HepG2 (cell line): ENCODE data around the gene KMT2D. TPM values are rescaled to one million over a fixed set of nuclear protein-coding genes. Genes with fewer than 3 reads are reported as not detected.

Source experiments
- ATAC-seq: fragments of 200-7000 bp; cut with Tn5 transposase; 3 replicates; pipeline ENCODE4 v1.9.1; 2020; ENCODE audit warnings: mild to moderate bottlenecking, moderate library complexity
- BruUV-seq: library from RNA; stranded (reverse); fragments of 400-500 nt; replicated peaks from 2 replicates; lab custom pipeline; 2021; lab: Mats Ljungman, UMichigan
- CTCF ChIA-PET: fragments of 300-600 bp; formaldehyde crosslinking; extraction: SDS; loops from one replicate; lab custom pipeline; 2021; ENCODE audit warnings: low total read pairs, inconsistent platforms, low intra/inter-chr PET ratio; lab: Yijun Ruan, JAX
- POLR2A ChIA-PET: fragments of 350-600 bp; sonication (Branson Sonifier 250); formaldehyde crosslinking; loops from one replicate; lab custom pipeline; 2020; ENCODE audit warnings: antibody characterized with exemption, inconsistent platforms; lab: Yijun Ruan, JAX
- DNase-seq: peaks from one replicate; pipeline ENCODE4 v3.0.0-alpha.2; 2015; ENCODE audit warnings: low spot score
- FAIRE-seq: peaks from 3 replicates; lab custom pipeline; 2011; peaks lifted over from hg19 to GRCh38; lab: Jason Lieb, UNC
- H2AFZ ChIP-seq: one replicate; pipeline ENCODE4 v1.6.1; 2011; ENCODE audit warnings: low read length, inconsistent platforms
- H3K27ac ChIP-seq: fragments of 300-600 bp; 3 replicates; pipeline ENCODE4 v1.8.0; 2011; ENCODE audit warnings: mixed run types, mild to moderate bottlenecking, mixed read lengths, low read length, inconsistent platforms; ENCODE audit not compliant: insufficient read depth; ENCODE audit errors: extremely low read length
- H3K27me3 ChIP-seq, 2 experiments: fragments of 200-600 bp in 1 of 2; 2 replicates in 1 of 2; 3 replicates in 1 of 2; pipeline versions ENCODE4 v1.6.0 to v1.8.0; 2011; ENCODE audit warnings: low read length in 2 of 2, mild to moderate bottlenecking in 2 of 2, moderate library complexity in 2 of 2, inconsistent platforms in 1 of 2; ENCODE audit not compliant: insufficient read depth in 2 of 2, control insufficient read depth in 1 of 2
- H3K36me3 ChIP-seq, 2 experiments: fragments of 200-600 bp in 1 of 2; replicated peaks in 1 of 2; 2 replicates in 1 of 2; 3 replicates in 1 of 2; pipeline versions ENCODE4 v1.5.1 to v1.8.0; 2011; ENCODE audit warnings: low read length in 2 of 2, inconsistent platforms in 1 of 2; ENCODE audit not compliant: insufficient read depth in 2 of 2, control insufficient read depth in 1 of 2
- H3K4me1 ChIP-seq: 2 replicates; pipeline ENCODE4 v1.5.1; 2012; ENCODE audit warnings: low read length, inconsistent platforms; ENCODE audit not compliant: insufficient read depth
- H3K4me2 ChIP-seq: 2 replicates; pipeline ENCODE4 v1.6.0; 2011; ENCODE audit warnings: low read depth, low read length, inconsistent platforms
- H3K4me3 ChIP-seq, 3 experiments: fragments of 200-600 bp in 1 of 3; sonication (generic), shearing (Covaris generic) in 1 of 3; replicated peaks in 1 of 3; 2 replicates each; pipeline ENCODE4 v1.5.1; 2011 to 2016; ENCODE audit warnings: low read length in 3 of 3, inconsistent platforms in 2 of 3, low read depth in 2 of 3, mild to moderate bottlenecking in 2 of 3, control low read depth in 1 of 3, mixed read lengths in 1 of 3; ENCODE audit not compliant: insufficient read depth in 1 of 3
- H3K79me2 ChIP-seq: one replicate; pipeline ENCODE4 v1.6.1; 2011; ENCODE audit warnings: low read length, inconsistent platforms; ENCODE audit not compliant: insufficient read depth
- H3K9ac ChIP-seq: 2 replicates; pipeline ENCODE4 v1.6.0; 2011; ENCODE audit warnings: mild to moderate bottlenecking, low read depth, low read length, inconsistent platforms; ENCODE audit not compliant: insufficient read depth
- H3K9me3 ChIP-seq: 2 replicates; pipeline ENCODE4 v1.5.1; 2012; ENCODE audit warnings: mild to moderate bottlenecking, low read length
- H4K20me1 ChIP-seq: 2 replicates; pipeline ENCODE4 v1.6.0; 2011; ENCODE audit warnings: inconsistent platforms, mild to moderate bottlenecking, low read length, moderate library complexity; ENCODE audit not compliant: insufficient read depth
- GABPB1 ChIP-seq: IDR thresholded peaks from 2 replicates; pipeline ENCODE4 v1.6.1; 2016; ENCODE audit warnings: mild to moderate bottlenecking, missing genetic modification reagents, moderate library complexity, missing compliant biosample characterization
- GATAD2A ChIP-seq: IDR thresholded peaks from 2 replicates; pipeline ENCODE4 v1.6.1; 2016
- NR2F6 ChIP-seq, 2 experiments: IDR thresholded peaks; 2 replicates each; pipeline ENCODE4 v1.6.1; 2016; ENCODE audit warnings: antibody characterized with exemption in 1 of 2, mild to moderate bottlenecking in 1 of 2
- SAP130 ChIP-seq: IDR thresholded peaks from 2 replicates; pipeline ENCODE4 v1.6.1; 2016; ENCODE audit warnings: low read depth
- ZFP37 ChIP-seq: sonication (generic); formaldehyde crosslinking; IDR thresholded peaks from 2 replicates; pipeline ENCODE4 v1.4.0; 2020; ENCODE audit warnings: missing genetic modification reagents, borderline replicate concordance
- ZFP82 ChIP-seq: sonication (generic); formaldehyde crosslinking; IDR thresholded peaks from 2 replicates; pipeline ENCODE4 v1.5.1; 2020; ENCODE audit warnings: mild to moderate bottlenecking, missing genetic modification reagents, borderline replicate concordance
- ZKSCAN1 ChIP-seq: fragments of 150-350 bp; IDR thresholded peaks from 2 replicates; pipeline ENCODE4 v1.6.1; 2014; ENCODE audit warnings: low read length
- ZNF224 ChIP-seq: sonication (generic); formaldehyde crosslinking; IDR thresholded peaks from 2 replicates; pipeline ENCODE4 v1.5.0; 2020; ENCODE audit warnings: mild to moderate bottlenecking, missing genetic modification reagents
- WGBS: methylation state at CpG from one replicate; pipeline ENCODE4 v1.1.6; 2017; ENCODE audit warnings: low lambda C conversion rate; 5-methylcytosine and 5-hydroxymethylcytosine counted together
- in situ Hi-C: cut with HindIII; loops from 2 replicates; pipeline ENCODE4 v1.10.0; 2017; ENCODE audit warnings: low pct_unique_long_range_greater_than_20kb; ENCODE audit not compliant: extremely low pct_ligation_motif_present
- intact Hi-C: fragments of 100-400 bp; cut with micrococcal nuclease; formaldehyde crosslinking; loops from one replicate; pipeline ENCODE4 v1.10.0; 2022; ENCODE audit not compliant: unreplicated experiment
- polyA plus RNA-seq, 8 experiments: library from polyadenylated mRNA; depleted of rRNA in 3 of 8; stranded (reverse) in 7 of 8; unstranded in 1 of 8; fragments of >200 nt; fragmentation: Illumina TruSeq in 4 of 8; extraction: Trizol in 4 of 8; gene quantifications; 2 replicates each; pipeline versions ENCODE4 v1.2.1 to v1.2.3, GENCODE V29; 2011 to 2016; ENCODE audit warnings: low read depth in 4 of 8, missing spikeins in 1 of 8, mixed read lengths in 1 of 8; ENCODE audit not compliant: insufficient read depth in 1 of 8
- total RNA-seq, 5 experiments: library from RNA; depleted of rRNA; stranded (reverse); fragments of >200 nt; fragmentation: Illumina TruSeq; extraction: Trizol; gene quantifications; 2 replicates each; pipeline ENCODE4 v1.2.3, GENCODE V29; 2016; ENCODE audit warnings: low read depth in 1 of 5
- TF ChIP-seq, protein P1 (sequence below): IDR thresholded peaks from 2 replicates; pipeline ENCODE4 v1.6.1; 2012; ENCODE audit warnings: inconsistent platforms
- TF ChIP-seq, protein P2 (sequence below): sonication (generic); formaldehyde crosslinking; IDR thresholded peaks from 2 replicates; pipeline ENCODE4 v1.4.0; 2020; ENCODE audit warnings: missing genetic modification reagents, borderline replicate concordance
- TF ChIP-seq, protein P3 (sequence below): sonication (generic); formaldehyde crosslinking; IDR thresholded peaks from 2 replicates; pipeline ENCODE4 v1.4.0; 2020; ENCODE audit warnings: mild to moderate bottlenecking, missing genetic modification reagents
- TF ChIP-seq, protein P4 (sequence below): sonication (generic); formaldehyde crosslinking; IDR thresholded peaks from 2 replicates; pipeline ENCODE4 v1.4.0; 2020; ENCODE audit warnings: missing genetic modification reagents
- TF ChIP-seq, protein P5 (sequence below): sonication (generic); formaldehyde crosslinking; IDR thresholded peaks from 2 replicates; pipeline ENCODE4 v1.9.0; 2022; ENCODE audit warnings: missing genetic modification reagents, mild to moderate bottlenecking, borderline replicate concordance

Gene KMT2D
- total and polyA plus RNA-seq, 2 of the 13 experiments (the other 11 are each of a cell fraction or from before 2014, with no cell fraction given), result 8.1 to 10.4 TPM

DNA sequence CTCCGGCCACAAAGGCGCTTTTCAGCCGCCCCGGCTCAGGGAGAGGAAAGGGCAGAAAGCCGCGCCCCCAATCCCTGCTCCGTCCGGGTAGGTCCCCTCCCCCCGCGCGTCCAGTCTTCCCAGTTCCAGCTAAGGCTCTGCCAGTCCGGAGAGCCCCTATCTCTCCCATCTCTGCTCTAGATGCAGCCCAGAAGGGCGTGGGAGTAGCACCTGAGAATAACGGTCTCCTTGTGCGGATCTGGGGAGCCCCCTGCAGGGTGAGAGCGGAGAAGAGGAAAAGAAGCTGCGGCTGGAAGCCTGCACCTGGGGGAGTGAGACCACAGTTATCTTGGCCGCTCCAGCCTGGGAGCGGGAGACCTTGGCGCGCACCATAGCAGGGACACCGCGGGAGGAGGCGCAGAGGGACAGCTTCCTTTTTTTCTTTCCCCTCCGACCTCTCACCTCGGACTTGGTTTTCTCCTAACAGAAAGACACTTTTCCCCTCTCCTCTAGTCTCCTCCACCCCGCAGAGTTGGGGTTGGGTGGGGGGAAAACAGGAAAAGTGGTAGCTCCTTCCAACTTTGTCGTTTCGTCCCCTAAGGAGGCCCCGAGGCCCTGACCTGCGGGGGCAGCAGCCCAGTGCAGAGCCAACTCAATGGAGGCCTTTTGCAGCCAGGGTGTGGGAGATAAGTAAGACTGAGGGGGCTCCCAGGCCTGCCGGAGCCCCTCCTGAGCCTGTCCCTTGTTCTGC lies 31.7 kb upstream of the KMT2D start:
- peaks cover 0 to 3% of the 10 kb centered on the region in 2 experiments; a peak in 1 of 5 replicates for H3K36me3 ChIP-seq
- no peaks in the 10 kb centered on the region for H4K20me1 ChIP-seq
- peaks cover 12 to 70% of the 10 kb centered on the region in 2 experiments; a peak in 4 of 5 replicates for H3K27me3 ChIP-seq
- intact Hi-C loops, result no loop called here
- no peak overlapping the region for H3K27ac ChIP-seq
- 0% methylated on average over 15 of the region's 32 CpGs for WGBS
- in situ Hi-C loops, result no loop called here
- H3K9ac ChIP-seq, result no peak overlapping the region
- H2AFZ ChIP-seq, result no peak overlapping the region
- H3K4me1 ChIP-seq, result peaks cover 52% of the 10 kb centered on the region
- FAIRE-seq (no peak), DNase-seq (peak; percentile 51), ATAC-seq (peak; percentile 68)
- H3K79me2 ChIP-seq, result no peaks in the 10 kb centered on the region
- peak overlapping the region; percentile 94 for H3K4me2 ChIP-seq
- POLR2A ChIA-PET, result interaction anchor here (0.9 to 2.0 kb wide), 3 partner anchors 17 to 38 kb away, joined by 4 to 5 read pairs (median 5); no protein-coding TSS in a partner anchor
- H3K4me3 ChIP-seq, result peak overlapping the region; percentile 39 to 70 (median 50); a peak in 5 of 6 replicates
- CTCF ChIA-PET, result interaction anchor here (0.9 kb wide), 1 partner anchor 29 kb away, joined by 3 read pairs; no protein-coding TSS in a partner anchor
- H3K9me3 ChIP-seq, result no peaks in the 10 kb centered on the region
- no TSS peak for BruUV-seq
- peak; percentile 33; the same call in 1 of the 2 replicates for TF ChIP-seq GABPB1 (CRISPR knock-in tag)
- TF ChIP-seq ZKSCAN1, result no peak
- TF ChIP-seq, protein P1, sequence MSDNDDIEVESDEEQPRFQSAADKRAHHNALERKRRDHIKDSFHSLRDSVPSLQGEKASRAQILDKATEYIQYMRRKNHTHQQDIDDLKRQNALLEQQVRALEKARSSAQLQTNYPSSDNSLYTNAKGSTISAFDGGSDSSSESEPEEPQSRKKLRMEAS, result 0 out of 2 replicates have a peak, but pooled peaks have one; percentile 16
- TF ChIP-seq NR2F6 (IDR thresholded peaks at IDR 0.05), result no peak
- no peak for TF ChIP-seq NR2F6 (CRISPR knock-in tag; IDR thresholded peaks at IDR 0.05)
- TF ChIP-seq, protein P2, sequence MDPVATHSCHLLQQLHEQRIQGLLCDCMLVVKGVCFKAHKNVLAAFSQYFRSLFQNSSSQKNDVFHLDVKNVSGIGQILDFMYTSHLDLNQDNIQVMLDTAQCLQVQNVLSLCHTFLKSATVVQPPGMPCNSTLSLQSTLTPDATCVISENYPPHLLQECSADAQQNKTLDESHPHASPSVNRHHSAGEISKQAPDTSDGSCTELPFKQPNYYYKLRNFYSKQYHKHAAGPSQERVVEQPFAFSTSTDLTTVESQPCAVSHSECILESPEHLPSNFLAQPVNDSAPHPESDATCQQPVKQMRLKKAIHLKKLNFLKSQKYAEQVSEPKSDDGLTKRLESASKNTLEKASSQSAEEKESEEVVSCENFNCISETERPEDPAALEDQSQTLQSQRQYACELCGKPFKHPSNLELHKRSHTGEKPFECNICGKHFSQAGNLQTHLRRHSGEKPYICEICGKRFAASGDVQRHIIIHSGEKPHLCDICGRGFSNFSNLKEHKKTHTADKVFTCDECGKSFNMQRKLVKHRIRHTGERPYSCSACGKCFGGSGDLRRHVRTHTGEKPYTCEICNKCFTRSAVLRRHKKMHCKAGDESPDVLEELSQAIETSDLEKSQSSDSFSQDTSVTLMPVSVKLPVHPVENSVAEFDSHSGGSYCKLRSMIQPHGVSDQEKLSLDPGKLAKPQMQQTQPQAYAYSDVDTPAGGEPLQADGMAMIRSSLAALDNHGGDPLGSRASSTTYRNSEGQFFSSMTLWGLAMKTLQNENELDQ (CRISPR knock-in tag), result no peak
- no peak for TF ChIP-seq ZNF224 (CRISPR knock-in tag)
- TF ChIP-seq ZFP82 (CRISPR knock-in tag), result 0 out of 2 replicates have a peak, but pooled peaks have one; percentile 42
- TF ChIP-seq ZFP37, result no peak
- TF ChIP-seq, protein P3, sequence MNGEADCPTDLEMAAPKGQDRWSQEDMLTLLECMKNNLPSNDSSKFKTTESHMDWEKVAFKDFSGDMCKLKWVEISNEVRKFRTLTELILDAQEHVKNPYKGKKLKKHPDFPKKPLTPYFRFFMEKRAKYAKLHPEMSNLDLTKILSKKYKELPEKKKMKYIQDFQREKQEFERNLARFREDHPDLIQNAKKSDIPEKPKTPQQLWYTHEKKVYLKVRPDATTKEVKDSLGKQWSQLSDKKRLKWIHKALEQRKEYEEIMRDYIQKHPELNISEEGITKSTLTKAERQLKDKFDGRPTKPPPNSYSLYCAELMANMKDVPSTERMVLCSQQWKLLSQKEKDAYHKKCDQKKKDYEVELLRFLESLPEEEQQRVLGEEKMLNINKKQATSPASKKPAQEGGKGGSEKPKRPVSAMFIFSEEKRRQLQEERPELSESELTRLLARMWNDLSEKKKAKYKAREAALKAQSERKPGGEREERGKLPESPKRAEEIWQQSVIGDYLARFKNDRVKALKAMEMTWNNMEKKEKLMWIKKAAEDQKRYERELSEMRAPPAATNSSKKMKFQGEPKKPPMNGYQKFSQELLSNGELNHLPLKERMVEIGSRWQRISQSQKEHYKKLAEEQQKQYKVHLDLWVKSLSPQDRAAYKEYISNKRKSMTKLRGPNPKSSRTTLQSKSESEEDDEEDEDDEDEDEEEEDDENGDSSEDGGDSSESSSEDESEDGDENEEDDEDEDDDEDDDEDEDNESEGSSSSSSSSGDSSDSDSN, result peak; percentile 62
- TF ChIP-seq, protein P4, sequence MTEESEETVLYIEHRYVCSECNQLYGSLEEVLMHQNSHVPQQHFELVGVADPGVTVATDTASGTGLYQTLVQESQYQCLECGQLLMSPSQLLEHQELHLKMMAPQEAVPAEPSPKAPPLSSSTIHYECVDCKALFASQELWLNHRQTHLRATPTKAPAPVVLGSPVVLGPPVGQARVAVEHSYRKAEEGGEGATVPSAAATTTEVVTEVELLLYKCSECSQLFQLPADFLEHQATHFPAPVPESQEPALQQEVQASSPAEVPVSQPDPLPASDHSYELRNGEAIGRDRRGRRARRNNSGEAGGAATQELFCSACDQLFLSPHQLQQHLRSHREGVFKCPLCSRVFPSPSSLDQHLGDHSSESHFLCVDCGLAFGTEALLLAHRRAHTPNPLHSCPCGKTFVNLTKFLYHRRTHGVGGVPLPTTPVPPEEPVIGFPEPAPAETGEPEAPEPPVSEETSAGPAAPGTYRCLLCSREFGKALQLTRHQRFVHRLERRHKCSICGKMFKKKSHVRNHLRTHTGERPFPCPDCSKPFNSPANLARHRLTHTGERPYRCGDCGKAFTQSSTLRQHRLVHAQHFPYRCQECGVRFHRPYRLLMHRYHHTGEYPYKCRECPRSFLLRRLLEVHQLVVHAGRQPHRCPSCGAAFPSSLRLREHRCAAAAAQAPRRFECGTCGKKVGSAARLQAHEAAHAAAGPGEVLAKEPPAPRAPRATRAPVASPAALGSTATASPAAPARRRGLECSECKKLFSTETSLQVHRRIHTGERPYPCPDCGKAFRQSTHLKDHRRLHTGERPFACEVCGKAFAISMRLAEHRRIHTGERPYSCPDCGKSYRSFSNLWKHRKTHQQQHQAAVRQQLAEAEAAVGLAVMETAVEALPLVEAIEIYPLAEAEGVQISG (CRISPR knock-in tag), result 0 out of 2 replicates have a peak, but pooled peaks have one; percentile 33
- 0 out of 2 replicates have a peak, but pooled peaks have one; percentile 13 for TF ChIP-seq GATAD2A (CRISPR knock-in tag)
- TF ChIP-seq, protein P5, sequence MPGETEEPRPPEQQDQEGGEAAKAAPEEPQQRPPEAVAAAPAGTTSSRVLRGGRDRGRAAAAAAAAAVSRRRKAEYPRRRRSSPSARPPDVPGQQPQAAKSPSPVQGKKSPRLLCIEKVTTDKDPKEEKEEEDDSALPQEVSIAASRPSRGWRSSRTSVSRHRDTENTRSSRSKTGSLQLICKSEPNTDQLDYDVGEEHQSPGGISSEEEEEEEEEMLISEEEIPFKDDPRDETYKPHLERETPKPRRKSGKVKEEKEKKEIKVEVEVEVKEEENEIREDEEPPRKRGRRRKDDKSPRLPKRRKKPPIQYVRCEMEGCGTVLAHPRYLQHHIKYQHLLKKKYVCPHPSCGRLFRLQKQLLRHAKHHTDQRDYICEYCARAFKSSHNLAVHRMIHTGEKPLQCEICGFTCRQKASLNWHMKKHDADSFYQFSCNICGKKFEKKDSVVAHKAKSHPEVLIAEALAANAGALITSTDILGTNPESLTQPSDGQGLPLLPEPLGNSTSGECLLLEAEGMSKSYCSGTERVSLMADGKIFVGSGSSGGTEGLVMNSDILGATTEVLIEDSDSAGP, result peak; percentile 26; the same call in 1 of the 2 replicates
- TF ChIP-seq SAP130, result peak; percentile 25
